NCI-H1694 treated with DMSO at 0.1 percent for 48 hours (cell line): ENCODE results near the gene HIVEP2.
A peak's percentile ranks its signal among the peaks of the same experiment; 100 is the strongest.

Source experiments
- DNase-seq: peaks from one replicate; lab custom pipeline; 2025; lab: John Stamatoyannopoulos, UW

HIVEP2 gene

DNA sequence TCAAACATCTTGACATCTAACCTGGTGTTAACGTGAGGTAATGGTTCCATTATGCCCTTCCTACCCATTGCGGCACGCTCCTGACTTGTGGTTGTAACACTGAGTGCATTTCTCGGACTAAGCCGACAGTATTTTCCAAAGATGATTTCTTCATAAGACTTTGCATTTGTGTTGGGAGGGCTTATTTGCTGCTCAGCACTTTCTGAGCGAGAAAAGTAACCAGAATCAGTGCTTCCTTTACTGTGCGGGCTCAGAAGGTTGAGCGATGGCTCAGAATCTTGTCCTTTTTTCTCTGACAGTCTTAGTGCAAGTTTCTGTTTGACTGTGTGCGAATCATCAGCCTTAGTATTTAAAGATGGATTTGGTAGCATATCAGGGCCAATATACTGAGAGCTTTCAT is 171.7 kb downstream of the HIVEP2 start:
- no peak for DNase-seq

DNA sequence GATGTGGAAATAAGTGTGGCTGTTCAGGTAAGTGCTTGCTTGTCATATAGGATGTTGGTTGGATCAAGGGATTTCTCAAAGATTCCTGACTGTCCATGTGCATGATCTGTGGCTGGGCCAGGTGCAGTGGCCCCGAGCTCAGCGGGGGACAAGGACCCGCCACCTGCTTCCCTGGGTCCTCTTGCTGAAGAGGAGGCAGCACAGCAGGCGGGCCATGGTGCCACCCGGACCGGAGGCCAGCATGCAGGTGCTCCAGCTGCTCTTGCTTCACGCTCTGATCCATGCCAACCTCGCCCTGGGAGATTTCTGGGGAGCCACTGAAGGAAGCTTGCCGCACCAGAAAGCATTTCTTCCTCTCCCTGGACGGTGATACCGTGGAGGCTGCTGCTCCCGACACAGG is 173.8 kb downstream of the HIVEP2 start:
- no peak for DNase-seq

DNA sequence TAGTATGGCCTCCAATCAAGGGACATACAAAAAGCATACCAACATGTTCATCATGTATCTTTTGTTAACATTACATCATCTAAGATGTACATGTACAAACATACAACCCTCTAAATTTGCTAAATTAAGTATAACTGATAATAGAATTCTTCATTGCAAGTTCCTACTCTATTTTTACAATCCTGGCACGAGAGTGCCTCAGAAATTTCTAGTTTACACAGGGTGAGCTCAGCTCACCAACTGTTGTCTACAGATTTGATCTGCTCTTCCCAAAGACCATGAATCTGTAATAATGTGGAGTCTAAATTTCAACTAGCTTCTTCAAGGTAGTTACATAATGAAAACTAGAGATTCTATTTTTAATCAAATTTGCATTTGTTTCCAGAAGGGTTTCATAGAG is 179.7 kb downstream of the HIVEP2 start:
- no peak for DNase-seq

- DNase-seq, result no peak
Observed at GRCh38 chr6:142764311-142764710, 180.7 kb downstream of the HIVEP2 start.

- DNase-seq, result no peak
Observed at GRCh38 chr6:142763205-142763604, 181.8 kb downstream of the HIVEP2 start.

DNA sequence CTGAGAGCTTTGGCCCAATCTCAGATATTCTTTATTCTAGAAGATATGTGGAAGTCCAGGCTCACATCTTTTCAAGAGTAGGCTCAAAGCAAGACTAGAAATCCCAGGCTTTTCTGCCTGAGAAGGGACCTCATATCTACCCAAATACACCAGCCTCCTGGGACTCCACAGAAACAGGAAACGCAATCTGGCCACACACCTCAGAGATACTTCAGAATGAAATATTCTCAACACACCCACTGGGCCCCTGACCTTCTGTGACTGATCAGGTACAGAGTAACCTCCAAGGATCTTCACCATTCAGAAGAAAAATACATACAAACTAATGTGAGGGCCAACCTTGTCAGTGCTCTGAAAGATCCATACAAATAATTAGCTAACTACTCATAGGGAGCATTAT is 183.2 kb downstream of the HIVEP2 start:
- no peak for DNase-seq

GRCh38 chr6:142760152-142760551 is 184.8 kb downstream of the HIVEP2 start:
- DNase-seq, result no peak

DNA sequence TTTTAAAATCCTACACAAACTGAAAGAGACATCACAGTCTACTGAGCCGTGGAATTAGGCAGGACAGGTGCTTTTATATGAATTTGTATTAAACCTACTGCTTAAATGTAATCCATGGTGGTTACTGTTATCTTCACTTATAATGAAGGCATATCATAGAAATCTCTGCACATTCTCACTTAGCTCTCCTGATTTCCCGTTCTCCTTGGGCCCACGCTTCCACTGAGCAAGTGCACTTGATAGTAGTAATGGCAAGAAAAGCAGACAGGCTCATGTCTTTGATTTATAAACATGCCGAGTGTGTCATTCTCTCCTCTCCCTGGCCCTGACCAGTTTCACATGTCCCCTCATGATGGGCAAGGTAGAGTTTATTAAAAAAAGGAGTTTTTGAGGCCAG is 186.3 kb downstream of the HIVEP2 start:
- no peak for DNase-seq

DNA sequence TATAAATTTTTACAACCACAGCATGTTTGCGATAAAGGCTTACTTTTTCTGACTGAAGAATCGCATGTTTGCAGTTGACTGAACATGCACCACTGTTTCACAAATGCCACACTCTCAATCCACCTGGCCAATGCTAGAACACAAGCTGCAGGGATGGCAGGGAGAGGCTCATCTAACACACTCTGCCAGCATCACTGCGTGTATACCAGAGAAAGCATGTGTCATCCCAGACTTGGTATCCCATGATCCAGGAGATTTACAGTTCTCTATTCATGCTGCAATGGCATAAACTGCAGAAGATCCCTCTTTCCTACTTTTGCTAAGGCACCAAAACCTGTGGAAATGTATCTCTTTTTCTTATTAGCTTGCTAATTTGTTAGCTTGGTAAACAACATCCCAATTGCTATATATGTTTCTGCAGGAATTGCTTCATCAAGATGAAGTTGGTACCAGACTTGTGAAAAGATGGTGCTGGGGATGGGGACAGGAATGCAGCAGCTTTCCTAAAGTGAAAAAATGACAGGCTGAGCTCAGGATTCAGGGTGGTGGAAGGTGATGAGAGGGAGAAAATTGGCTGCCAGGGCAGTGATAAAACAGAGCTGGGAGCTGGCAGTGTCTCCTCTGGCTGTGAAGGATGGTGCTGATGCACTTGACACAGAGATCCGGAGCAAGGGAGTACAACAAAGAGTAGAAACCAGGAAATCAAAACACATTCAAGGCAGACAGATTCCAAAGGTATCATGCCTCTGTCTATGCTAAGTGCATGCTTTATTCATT is 186.9 kb downstream of the HIVEP2 start:
- DNase-seq, result no peak

DNA sequence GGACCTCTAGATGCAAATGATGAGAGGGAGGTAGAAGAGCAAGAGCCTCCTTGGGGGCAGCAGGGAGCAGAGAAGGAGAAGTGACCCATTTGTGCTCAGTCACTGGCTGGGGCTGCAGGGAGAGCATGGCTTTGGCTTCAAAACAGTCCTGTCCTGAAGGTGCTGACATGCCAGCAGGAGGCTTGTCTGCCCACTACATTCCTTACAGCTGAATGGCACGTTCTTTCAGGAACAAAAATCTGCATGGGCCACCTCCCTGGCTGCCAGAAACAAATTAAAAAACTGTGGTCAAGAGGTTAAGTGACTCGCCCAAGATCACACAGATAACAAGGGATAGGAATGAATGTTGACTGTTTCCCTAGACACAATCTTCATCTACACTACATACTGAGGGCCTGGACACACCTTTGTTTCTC is 188.8 kb downstream of the HIVEP2 start:
- no peak for DNase-seq

DNA sequence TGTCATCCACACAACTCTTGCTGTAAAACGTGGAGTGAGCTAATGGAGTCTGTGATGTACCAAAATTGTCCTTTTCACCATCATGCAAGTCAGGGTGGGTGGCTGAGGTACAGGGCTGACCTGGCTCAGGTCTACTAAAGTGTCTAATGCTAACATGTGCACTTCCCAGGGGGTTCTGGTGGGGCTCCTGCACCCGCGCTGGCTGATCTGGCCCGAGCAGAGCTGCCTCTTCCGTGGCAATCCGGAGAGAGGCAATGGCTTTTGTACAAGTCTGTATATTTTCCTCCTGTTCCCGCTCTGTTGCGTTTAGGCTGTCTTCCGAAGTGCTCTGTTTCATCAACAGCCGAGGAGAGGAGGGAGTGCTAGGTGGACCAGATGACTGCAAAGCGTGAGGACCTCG is 191.8 kb downstream of the HIVEP2 start:
- DNase-seq, result no peak

DNA sequence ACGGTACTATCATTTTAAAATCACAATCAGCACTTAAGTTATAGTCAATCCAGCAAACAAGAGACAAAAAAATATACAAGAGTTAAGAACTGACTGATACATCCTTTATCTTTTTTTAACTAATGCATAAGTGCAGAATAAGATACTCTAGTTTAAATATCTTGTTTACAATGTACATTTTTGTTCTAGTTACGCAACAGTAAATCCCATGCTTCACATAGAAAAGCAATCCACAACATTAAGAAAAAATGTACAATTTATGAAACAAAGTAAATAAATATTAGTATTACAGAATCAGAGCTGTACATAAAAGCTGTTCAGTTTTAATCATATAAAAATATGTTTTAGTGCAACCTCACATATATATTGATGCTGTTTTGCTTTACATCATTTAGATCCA is 192.6 kb downstream of the HIVEP2 start:
- DNase-seq, result no peak

- no peak for DNase-seq
Observed at GRCh38 chr6:142751452-142751851, 193.5 kb downstream of the HIVEP2 start.

DNA sequence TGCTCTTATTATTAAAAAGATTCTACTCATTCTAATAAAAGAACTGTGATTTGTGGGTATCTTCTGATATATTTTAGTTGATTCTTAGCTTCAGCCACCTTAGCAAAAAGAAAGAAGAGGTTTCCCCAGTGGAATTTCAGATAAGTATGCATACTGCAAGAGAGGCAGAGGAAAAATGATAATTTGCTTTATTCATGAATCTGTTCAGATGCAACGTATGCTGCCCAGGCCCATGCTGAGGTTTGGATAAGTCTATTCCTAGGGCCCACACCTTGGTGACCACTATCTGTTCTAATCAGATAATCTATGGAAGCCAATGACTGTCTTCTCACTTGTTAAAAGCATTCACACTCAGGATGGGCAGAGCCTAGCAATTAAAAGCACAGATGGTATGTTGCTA is 194.0 kb downstream of the HIVEP2 start:
- DNase-seq, result no peak

DNA sequence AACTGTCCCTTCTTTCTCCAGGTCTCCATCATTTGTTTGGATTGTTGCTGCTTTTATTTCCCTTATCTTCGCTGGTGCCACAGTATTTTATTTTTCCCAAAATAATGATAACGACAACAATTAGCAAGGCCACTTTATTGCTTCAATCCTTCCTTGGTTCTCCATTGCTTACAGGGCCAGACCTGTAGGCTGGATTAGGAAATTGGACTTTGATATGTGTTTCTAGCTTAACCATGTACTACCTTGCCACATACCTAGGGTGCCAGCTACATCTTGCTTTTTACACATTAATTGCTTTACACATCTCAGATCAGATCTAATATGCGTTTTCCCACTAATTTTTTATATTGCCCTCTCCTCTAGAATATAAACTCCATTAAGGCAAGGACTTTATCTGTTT is 195.4 kb downstream of the HIVEP2 start:
- DNase-seq, result no peak

GRCh38 chr6:142746524-142746923 is 198.5 kb downstream of the HIVEP2 start:
- DNase-seq, result no peak

- DNase-seq, result no peak
Observed at GRCh38 chr6:142744836-142745235, 200.1 kb downstream of the HIVEP2 start.

- no peak for DNase-seq
Observed at GRCh38 chr6:142740449-142740848, 204.5 kb downstream of the HIVEP2 start.

DNA sequence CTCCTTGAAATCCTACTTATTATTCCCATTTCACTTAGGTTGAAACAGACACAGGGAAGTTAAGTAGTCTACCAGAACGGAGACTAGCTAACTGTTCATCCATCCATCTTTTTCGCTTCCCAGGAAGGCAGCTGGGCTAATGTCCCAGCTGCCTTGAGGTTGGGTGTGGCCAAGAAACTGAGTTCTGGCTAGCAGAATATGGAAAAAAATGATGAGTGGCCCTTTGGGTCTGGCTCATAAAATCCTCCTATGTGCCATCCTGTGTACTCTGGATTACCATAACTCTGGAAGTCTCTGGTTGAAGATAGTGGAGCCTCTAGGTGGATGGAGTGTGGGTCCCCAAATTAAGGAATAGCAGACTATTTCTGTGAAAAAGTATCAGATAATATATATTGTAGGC is 206.2 kb downstream of the HIVEP2 start:
- DNase-seq, result no peak

DNA sequence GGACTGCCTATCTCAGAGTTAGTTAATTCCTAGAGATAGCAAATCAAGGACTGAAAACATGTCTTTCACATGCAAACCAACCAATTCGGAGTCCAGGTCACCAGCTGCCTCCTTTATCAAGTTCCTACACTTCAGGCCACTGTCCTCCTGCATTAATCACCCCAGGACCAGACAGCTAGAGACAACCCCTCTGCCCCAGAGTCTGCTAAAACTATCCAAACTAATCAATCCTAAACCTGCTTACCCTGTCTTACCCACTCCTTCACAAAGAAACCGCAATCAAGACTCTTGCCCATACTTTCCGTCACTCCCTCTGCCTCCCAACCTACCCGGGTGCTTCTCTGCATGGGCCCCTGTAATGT is 207.0 kb downstream of the HIVEP2 start:
- no peak for DNase-seq

GRCh38 chr6:142737368-142738034 is 207.5 kb downstream of the HIVEP2 start:
- DNase-seq, result peak; percentile 38

DNA sequence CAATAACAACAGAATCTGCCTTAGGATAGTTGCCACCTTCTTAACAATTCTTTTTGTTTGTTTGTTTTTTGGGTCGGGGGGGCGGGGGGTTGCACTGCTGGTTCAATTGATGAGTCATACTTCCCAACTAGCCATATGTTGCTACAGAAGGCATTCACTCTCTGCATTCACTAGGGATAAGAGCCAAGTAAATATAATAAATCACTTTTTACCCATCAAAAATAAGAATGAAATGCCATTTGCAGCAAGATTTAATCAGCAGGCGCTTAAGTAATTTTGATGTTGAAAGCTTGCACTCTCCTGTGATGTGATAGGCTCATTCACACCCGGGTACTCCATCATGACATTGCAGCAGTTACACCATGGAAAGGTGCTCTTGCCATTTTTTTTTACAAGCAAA is 209.8 kb downstream of the HIVEP2 start:
- peak; percentile 88 for DNase-seq

DNA sequence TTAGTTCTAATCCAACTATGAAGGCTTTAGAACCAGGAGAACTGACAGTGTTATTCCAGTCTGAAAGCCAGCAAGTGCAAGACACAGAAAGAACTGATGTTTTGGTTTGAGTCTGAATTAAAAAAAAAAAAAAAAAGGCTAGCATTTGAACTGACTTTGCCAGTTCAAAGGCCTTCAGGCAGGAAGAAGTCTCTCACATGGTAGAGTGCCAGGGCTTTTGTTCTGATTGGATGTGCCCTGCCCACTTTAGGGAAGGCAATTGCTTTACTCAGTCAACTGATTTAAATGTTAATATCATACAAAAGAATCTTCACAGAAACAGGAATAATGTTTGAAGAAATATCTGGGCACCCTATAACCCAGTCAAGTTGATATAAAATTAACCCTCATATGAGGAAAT is 212.2 kb downstream of the HIVEP2 start:
- DNase-seq, result no peak

DNA sequence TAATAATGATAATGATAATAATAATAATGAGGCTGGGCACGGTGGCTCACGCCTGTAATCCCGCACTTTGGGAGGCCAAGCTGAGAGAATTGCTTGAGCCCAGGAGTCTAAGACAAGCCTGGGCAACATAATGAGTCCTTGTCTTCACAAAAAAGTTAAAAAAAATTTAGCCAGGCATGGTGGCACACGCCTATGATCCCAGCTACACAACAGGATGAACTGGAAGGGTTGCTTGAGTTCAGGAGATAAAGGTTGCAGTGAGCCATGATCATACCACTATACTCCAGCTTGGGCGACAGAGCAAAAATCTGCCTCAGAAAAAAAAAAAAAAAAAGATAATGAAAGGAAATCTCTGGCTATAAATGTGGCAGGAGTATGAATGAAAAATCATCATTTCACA is 213.4 kb downstream of the HIVEP2 start:
- DNase-seq, result no peak
